Endothelial cell of umbilical vein (primary cell): ENCODE measurements around the gene PCDHB16. TPM values are rescaled to one million over a fixed set of nuclear protein-coding genes. Genes with fewer than 3 reads are reported as not detected.
A peak's percentile ranks its signal among the peaks of the same experiment; 100 is the strongest.

ENCODE experiments used
- BruUV-seq: library from RNA; stranded (reverse); fragments of 400-500 nt; replicated peaks from 2 replicates; lab custom pipeline; 2021; lab: Mats Ljungman, UMichigan
- CTCF ChIA-PET: fragments of 300-600, 350-600 bp; sonication (Branson Sonifier 250); formaldehyde crosslinking; loops from one replicate; lab custom pipeline; 2021; ENCODE audit warnings: antibody characterized with exemption, inconsistent platforms; lab: Charles Lee
- POLR2A ChIA-PET: fragments of 300-600, 350-600 bp; sonication (Branson Sonifier 250); formaldehyde crosslinking; loops from one replicate; lab custom pipeline; 2021; ENCODE audit warnings: antibody characterized with exemption, inconsistent platforms; lab: Charles Lee
- DNase-seq: peaks from one replicate; pipeline ENCODE4 v3.0.0-alpha.2; 2011; ENCODE audit warnings: low read depth, low spot score
- FAIRE-seq: peaks from 2 replicates; lab custom pipeline; 2011; peaks lifted over from hg19 to GRCh38; lab: Jason Lieb, UNC
- H2AFZ ChIP-seq: 2 replicates; pipeline ENCODE4 v1.6.0; 2012; ENCODE audit warnings: low read depth, low read length, control low read depth, inconsistent platforms
- H3K27ac ChIP-seq: 2 replicates; pipeline ENCODE4 v1.5.1; 2011; ENCODE audit warnings: low read depth, mild to moderate bottlenecking, control low read depth, low read length, moderate library complexity; ENCODE audit not compliant: insufficient read depth
- H3K27me3 ChIP-seq, 2 experiments: 2 replicates each; pipeline versions ENCODE4 v1.6.0 to v1.6.1; 2011; ENCODE audit warnings: low read length in 2 of 2, mixed read lengths in 1 of 2; ENCODE audit not compliant: control insufficient read depth in 2 of 2, insufficient read depth in 2 of 2
- H3K36me3 ChIP-seq, 2 experiments: 2 replicates in 1 of 2; 3 replicates in 1 of 2; pipeline ENCODE4 v1.5.1; 2011; ENCODE audit warnings: low read length in 2 of 2, mild to moderate bottlenecking in 1 of 2, moderate library complexity in 1 of 2; ENCODE audit not compliant: control insufficient read depth in 2 of 2, insufficient read depth in 2 of 2; ENCODE audit errors: extremely low read depth in 1 of 2
- H3K4me1 ChIP-seq: 3 replicates; pipeline ENCODE4 v1.5.1; 2011; ENCODE audit warnings: mild to moderate bottlenecking, low read length; ENCODE audit not compliant: control insufficient read depth, insufficient read depth; ENCODE audit errors: extremely low read depth
- H3K4me2 ChIP-seq: 2 replicates; pipeline ENCODE4 v1.6.1; 2011; ENCODE audit warnings: low read length, control low read depth, mixed read lengths; ENCODE audit not compliant: insufficient read depth
- H3K4me3 ChIP-seq, 3 experiments: fragments of 200-600 bp in 1 of 3; sonication (generic), shearing (Covaris generic) in 1 of 3; replicated peaks in 1 of 3; 2 replicates each; pipeline ENCODE4 v1.5.1; 2011 to 2016; ENCODE audit warnings: control low read depth in 3 of 3, low read length in 3 of 3, mild to moderate bottlenecking in 2 of 3, inconsistent platforms in 1 of 3, low read depth in 1 of 3, moderate library complexity in 1 of 3; ENCODE audit not compliant: insufficient read depth in 1 of 3
- H3K79me2 ChIP-seq: 2 replicates; pipeline ENCODE4 v1.6.0; 2012; ENCODE audit warnings: low read length, inconsistent platforms; ENCODE audit not compliant: control insufficient read depth, insufficient read depth
- H3K9ac ChIP-seq: replicated peaks from 2 replicates; pipeline ENCODE3; 2011; ENCODE audit warnings: low read length, control low read depth; ENCODE audit not compliant: insufficient read depth; ENCODE audit errors: extremely low read depth
- H3K9me1 ChIP-seq: replicated peaks from 3 replicates; pipeline ENCODE4 v1.6.0; 2011; ENCODE audit warnings: mild to moderate bottlenecking, low read length; ENCODE audit not compliant: control insufficient read depth, insufficient read depth; ENCODE audit errors: extremely low read depth
- H3K9me3 ChIP-seq: replicated peaks from 2 replicates; pipeline ENCODE4 v1.5.1; 2012; ENCODE audit warnings: low read length, inconsistent platforms; ENCODE audit not compliant: control insufficient read depth, insufficient read depth
- H4K20me1 ChIP-seq: replicated peaks from 2 replicates; pipeline ENCODE3; 2011; ENCODE audit warnings: mild to moderate bottlenecking, low read length; ENCODE audit not compliant: control insufficient read depth, insufficient read depth; ENCODE audit errors: extremely low read depth
- EZH2 ChIP-seq: IDR thresholded peaks from 2 replicates; pipeline ENCODE4 v1.6.1; 2012; ENCODE audit warnings: borderline replicate concordance, low read depth, mild to moderate bottlenecking, moderate library complexity, low read length, inconsistent platforms; ENCODE audit not compliant: severe bottlenecking
- FOS ChIP-seq: IDR thresholded peaks from 2 replicates; pipeline ENCODE4 v1.6.1; 2011; ENCODE audit warnings: mild to moderate bottlenecking, low read length, moderate library complexity, borderline replicate concordance; ENCODE audit not compliant: insufficient read depth
- GATA2 ChIP-seq: IDR thresholded peaks from 2 replicates; pipeline ENCODE4 v1.7.0; 2011; ENCODE audit warnings: low read depth, mild to moderate bottlenecking, moderate library complexity, mixed read lengths, low read length; ENCODE audit not compliant: insufficient read length, insufficient read depth
- JUN ChIP-seq: IDR thresholded peaks from 2 replicates; pipeline ENCODE4 v1.6.1; 2011; ENCODE audit warnings: borderline replicate concordance, low read depth; ENCODE audit not compliant: insufficient read length, insufficient read depth
- MYC ChIP-seq: IDR thresholded peaks from one replicate; pipeline ENCODE4 v1.6.1; 2011; ENCODE audit warnings: mild to moderate bottlenecking, low read depth, low read length
- POLR2A ChIP-seq: IDR thresholded peaks from 2 replicates; pipeline ENCODE4 v1.6.1; 2012; ENCODE audit warnings: low read depth, mild to moderate bottlenecking, control low read depth, low read length
- POLR2AphosphoS5 ChIP-seq: IDR thresholded peaks from 2 replicates; pipeline ENCODE4 v1.6.1; 2012; ENCODE audit warnings: low read depth, mild to moderate bottlenecking, control low read depth, low read length, moderate library complexity; ENCODE audit not compliant: insufficient read depth
- dilution Hi-C: fragments of 300-500 bp; cut with MboI; formaldehyde crosslinking; loops from one replicate; pipeline ENCODE4 v1.15.0; 2019; ENCODE audit warnings: low sequenced_read_pairs; ENCODE audit not compliant: extremely low pct_ligation_motif_present
- intact Hi-C: fragments of 100-400 bp; cut with micrococcal nuclease; formaldehyde crosslinking; loops from one replicate; pipeline ENCODE4 v1.10.0; 2022
- polyA plus RNA-seq, 4 experiments: library from polyadenylated mRNA; depleted of rRNA in 3 of 4; stranded (reverse) in 3 of 4; unstranded in 1 of 4; fragments of >200 nt; gene quantifications; 2 replicates each; pipeline versions ENCODE4 v1.2.1 to v1.2.3, GENCODE V29; 2011 to 2012; ENCODE audit warnings: missing spikeins in 1 of 4
- total RNA-seq: library from RNA; stranded (reverse); gene quantifications from 2 replicates; pipeline ENCODE4 v1.2.3, GENCODE V29; 2021
- TF ChIP-seq, protein P1 (sequence below), 2 donors: IDR thresholded peaks; 1 replicate in 1 of 2; 2 replicates in 1 of 2; pipeline ENCODE4 v1.5.1; 2011; ENCODE audit warnings: low read length in 2 of 2, mild to moderate bottlenecking in 2 of 2, moderate library complexity in 2 of 2, control low read depth in 1 of 2, inconsistent platforms in 1 of 2, low read depth in 1 of 2; ENCODE audit not compliant: insufficient read depth in 1 of 2; ENCODE audit errors: extremely low read depth in 1 of 2
- TF ChIP-seq, protein P2 (sequence below): IDR thresholded peaks from 2 replicates; pipeline ENCODE4 v1.6.1; 2011; ENCODE audit not compliant: insufficient read depth, insufficient read length

PCDHB16 gene
- total and polyA plus RNA-seq, 2 donors (not counting 3 experiments of a cell fraction or from before 2014, with no cell fraction given): 0.18 to 0.22 TPM

DNA sequence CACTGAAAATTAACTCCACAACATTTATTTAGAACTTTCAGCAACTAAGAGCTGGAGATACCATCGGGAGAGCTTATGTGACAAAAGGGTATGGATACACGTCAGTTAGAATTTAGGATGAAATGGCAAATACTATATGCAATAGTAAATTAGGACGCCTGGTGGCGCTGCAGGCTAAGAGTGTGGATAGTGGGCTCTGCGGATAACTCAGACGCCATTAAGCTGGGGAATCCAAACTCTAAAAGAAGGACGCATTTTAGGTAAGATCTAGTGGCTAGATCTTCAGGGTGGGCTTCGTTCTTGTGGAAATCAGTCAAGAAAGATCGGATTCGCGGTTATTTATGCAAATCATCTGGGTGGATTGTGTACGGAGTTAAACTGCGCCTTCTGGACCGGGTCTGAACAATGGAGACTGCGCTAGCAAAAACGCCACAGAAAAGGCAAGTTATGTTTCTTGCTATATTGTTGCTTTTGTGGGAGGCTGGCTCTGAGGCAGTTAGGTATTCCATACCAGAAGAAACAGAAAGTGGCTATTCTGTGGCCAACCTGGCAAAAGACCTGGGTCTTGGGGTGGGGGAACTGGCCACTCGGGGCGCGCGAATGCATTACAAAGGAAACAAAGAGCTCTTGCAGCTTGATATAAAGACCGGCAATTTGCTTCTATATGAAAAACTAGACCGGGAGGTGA, 47.0 kb upstream of the PCDHB16 start, which contains the start of gene PCDHB5:
PCDHB5 (plus strand) TSS at position 177 of the 688 bp plus-strand sequence; CDS start at position 406, 229 bp downstream.
- no peak within 1 kb of the TSS for H3K4me2 ChIP-seq
- dilution Hi-C loops (no loop called here), intact Hi-C loops (no loop called here)
- BruUV-seq: no TSS peak
- no peak within 1 kb of the TSS for H3K27ac ChIP-seq
- no peak for FAIRE-seq
- TF ChIP-seq JUN: no peak
- TF ChIP-seq, protein P1, sequence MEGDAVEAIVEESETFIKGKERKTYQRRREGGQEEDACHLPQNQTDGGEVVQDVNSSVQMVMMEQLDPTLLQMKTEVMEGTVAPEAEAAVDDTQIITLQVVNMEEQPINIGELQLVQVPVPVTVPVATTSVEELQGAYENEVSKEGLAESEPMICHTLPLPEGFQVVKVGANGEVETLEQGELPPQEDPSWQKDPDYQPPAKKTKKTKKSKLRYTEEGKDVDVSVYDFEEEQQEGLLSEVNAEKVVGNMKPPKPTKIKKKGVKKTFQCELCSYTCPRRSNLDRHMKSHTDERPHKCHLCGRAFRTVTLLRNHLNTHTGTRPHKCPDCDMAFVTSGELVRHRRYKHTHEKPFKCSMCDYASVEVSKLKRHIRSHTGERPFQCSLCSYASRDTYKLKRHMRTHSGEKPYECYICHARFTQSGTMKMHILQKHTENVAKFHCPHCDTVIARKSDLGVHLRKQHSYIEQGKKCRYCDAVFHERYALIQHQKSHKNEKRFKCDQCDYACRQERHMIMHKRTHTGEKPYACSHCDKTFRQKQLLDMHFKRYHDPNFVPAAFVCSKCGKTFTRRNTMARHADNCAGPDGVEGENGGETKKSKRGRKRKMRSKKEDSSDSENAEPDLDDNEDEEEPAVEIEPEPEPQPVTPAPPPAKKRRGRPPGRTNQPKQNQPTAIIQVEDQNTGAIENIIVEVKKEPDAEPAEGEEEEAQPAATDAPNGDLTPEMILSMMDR (IDR thresholded peaks at IDR 0.05; ENCODE audit: extremely low read depth in 1 of 2, insufficient read depth in 1 of 2, low read depth in 1 of 2, low read length in 2 of 2): peak in 1 of 2 donors; percentile 14
- H3K4me3 ChIP-seq: peak within 1 kb of the TSS in 1 of 3 experiments; percentile 17
- no peaks in the 10 kb centered on the region for H3K4me1 ChIP-seq
- H3K9me1 ChIP-seq: no peaks in the 10 kb centered on the region
- no peak within 1 kb of the TSS for H3K9ac ChIP-seq
- ChIA-PET CTCF (interaction anchor here (1.0 kb wide), 1 partner anchor 9 kb away, joined by 3 read pairs; no protein-coding TSS in a partner anchor), POLR2A (no interaction called here)
- no peaks in the 10 kb centered on the region for H3K79me2 ChIP-seq
- no peak within 1 kb of the TSS for H2AFZ ChIP-seq
- H3K36me3 ChIP-seq: no peaks in the 10 kb centered on the region
- no peaks in the 10 kb centered on the region for H3K27me3 ChIP-seq
- H3K9me3 ChIP-seq: no peaks in the 10 kb centered on the region
- DNase-seq: peak; percentile 38
- H4K20me1 ChIP-seq: no peaks in the 10 kb centered on the region

DNA sequence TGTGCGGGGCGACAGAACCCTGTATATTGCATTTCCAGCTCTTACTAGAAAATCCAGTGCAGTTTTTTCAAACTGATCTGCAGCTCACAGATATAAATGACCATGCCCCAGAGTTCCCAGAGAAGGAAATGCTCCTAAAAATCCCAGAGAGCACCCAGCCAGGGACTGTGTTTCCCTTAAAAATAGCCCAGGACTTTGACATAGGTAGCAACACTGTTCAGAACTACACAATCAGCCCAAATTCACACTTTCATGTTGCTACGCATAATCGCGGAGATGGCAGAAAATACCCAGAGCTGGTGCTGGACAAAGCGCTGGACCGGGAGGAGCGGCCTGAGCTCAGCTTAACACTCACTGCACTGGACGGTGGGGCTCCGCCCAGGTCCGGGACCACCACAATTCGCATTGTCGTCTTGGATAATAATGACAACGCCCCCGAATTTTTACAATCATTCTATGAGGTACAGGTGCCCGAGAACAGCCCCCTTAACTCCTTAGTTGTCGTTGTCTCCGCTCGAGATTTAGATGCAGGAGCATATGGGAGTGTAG, 46.4 kb upstream of the PCDHB16 start:
- POLR2A ChIA-PET: no interaction called here
- no peaks in the 10 kb centered on the region for H3K9me1 ChIP-seq
- no peak for FAIRE-seq

More for the DNA sequence above, 46.4 kb upstream of the PCDHB16 start:
- H3K9me3 ChIP-seq: no peaks in the 10 kb centered on the region
- no peaks in the 10 kb centered on the region for H3K79me2 ChIP-seq
- no peaks in the 10 kb centered on the region for H3K4me1 ChIP-seq
- no peak for DNase-seq
- TF ChIP-seq EZH2 (no peak), POLR2A (no peak), FOS (no peak), MYC (no peak), GATA2 (no peak), POLR2AphosphoS5 (no peak), JUN (no peak)
- TF ChIP-seq, protein P2, sequence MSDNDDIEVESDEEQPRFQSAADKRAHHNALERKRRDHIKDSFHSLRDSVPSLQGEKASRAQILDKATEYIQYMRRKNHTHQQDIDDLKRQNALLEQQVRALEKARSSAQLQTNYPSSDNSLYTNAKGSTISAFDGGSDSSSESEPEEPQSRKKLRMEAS: no peak
- TF ChIP-seq, protein P1 (IDR thresholded peaks at IDR 0.05; ENCODE audit: extremely low read depth in 1 of 2, insufficient read depth in 1 of 2, low read depth in 1 of 2, low read length in 2 of 2): no peak
- dilution Hi-C loops (no loop called here), intact Hi-C loops (no loop called here)
- no peak overlapping the region for H3K9ac ChIP-seq
- BruUV-seq: no TSS peak
- no peak overlapping the region for H3K27ac ChIP-seq
- no peak overlapping the region for H3K4me2 ChIP-seq
- no peaks in the 10 kb centered on the region for H4K20me1 ChIP-seq
- H3K36me3 ChIP-seq: no peaks in the 10 kb centered on the region
- H3K4me3 ChIP-seq: no peak overlapping the region
- H3K27me3 ChIP-seq: no peaks in the 10 kb centered on the region
- no peak overlapping the region for H2AFZ ChIP-seq
- CTCF ChIA-PET: interaction anchor here (1.0 kb wide), 1 partner anchor 10 kb away, joined by 3 read pairs; no protein-coding TSS in a partner anchor
